SK-N-MC (cell line): ENCODE data around the gene CLDN19.

Experiments used
- EZH2 ChIP-seq: fragments of 200-600 bp; sonication (generic); IDR thresholded peaks from one replicate; pipeline ENCODE4 v1.6.1; 2017; ENCODE audit warnings: antibody characterized with exemption
- POLR2AphosphoS5 ChIP-seq: IDR thresholded peaks from 2 replicates; pipeline ENCODE4 v1.6.1; 2012; ENCODE audit warnings: mild to moderate bottlenecking, low read depth, low read length, borderline replicate concordance

GRCh38 chr1:42723511-42723910 is 16.5 kb downstream of the CLDN19 start:
- no peak for TF ChIP-seq EZH2
- no peak for TF ChIP-seq POLR2AphosphoS5
